DMS114 treated with DMSO at 0.1 percent for 48 hours (cell line): ENCODE results near the gene NGEF.
"Not testable (repeated sequence)": the region's sequence is repeated elsewhere in the genome, so short reads cannot be mapped to it uniquely, and the experiment has no call there.

Experiments used
- DNase-seq: peaks from one replicate; lab custom pipeline; 2025; ENCODE audit not compliant: unreplicated experiment; lab: John Stamatoyannopoulos, UW

NGEF gene

DNA sequence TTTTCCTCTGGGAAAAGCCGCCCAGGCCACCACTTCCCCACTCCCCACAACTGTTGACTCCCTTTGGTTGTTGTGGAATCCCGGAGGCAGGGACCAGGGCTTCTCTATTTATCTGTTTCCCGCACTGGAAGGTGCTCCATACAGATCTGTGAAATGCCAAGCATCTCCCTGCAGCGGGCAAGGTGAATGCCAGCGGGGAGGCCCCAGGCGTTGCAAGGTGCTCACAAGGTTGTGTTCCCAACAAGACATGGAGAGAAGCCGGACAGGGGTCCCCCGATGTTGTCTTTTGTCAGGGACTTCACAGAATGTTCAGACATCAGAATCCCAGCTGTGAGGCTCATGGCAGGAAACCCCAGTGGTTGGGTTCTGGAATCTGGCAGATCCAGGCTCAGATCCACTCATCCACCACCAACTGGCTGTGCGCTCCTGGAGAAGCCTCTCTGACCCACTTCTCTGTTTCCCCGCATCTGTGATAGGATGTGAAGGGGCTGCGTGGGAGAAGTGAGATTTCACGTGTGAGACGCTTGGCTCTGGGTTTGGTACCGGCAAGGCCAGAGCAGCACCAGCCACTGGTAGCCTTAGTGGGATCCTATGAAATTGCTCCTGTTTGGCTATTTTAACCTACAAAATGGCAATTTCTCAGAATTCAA is 10.8 kb upstream of the NGEF start:
- DNase-seq, result no peak

GRCh38 chr2:233023007-233023760 is 10.1 kb upstream of the NGEF start:
- no peak for DNase-seq

GRCh38 chr2:233022561-233022960 is 9.5 kb upstream of the NGEF start:
- DNase-seq, result no peak

DNA sequence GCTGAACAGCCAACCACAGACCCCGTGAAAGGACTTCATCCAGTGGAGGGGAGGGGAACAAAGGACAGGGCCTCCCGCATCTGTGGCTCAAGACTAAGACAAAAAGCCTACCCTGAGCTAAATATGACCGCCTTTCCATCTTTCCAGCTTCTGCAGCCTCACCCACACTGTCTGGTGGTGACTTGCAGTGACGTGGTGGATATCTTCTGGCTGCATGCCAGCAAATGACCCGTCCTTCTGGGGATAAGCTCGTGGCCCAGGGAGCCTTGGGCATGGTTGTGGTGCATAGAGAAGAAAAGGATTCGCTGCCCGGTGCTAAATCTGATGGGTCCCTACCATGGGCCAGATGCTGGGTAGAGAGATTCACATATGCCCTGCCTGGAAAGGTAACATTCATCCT is 8.7 kb upstream of the NGEF start:
- no peak for DNase-seq

DNA sequence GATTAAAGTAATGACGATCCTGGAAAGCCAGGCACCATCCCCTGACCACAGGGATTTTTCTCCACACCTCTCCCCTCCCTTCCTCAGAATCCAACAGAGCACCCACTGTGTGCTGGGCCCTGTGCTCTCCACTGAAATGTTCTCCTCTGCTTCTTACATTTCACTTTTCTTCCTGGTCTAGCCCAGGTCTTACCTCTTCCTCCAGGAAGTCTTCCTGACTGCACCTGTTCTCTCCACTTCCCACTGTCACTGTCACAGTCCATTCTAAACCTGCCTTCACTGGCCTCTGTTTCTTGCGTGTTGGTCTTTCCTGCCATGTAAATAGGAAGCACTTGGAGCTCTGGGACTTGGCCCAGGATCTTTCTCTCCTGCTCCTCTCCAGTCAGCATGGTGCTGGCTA is 7.4 kb upstream of the NGEF start:
- DNase-seq, result no peak

DNA sequence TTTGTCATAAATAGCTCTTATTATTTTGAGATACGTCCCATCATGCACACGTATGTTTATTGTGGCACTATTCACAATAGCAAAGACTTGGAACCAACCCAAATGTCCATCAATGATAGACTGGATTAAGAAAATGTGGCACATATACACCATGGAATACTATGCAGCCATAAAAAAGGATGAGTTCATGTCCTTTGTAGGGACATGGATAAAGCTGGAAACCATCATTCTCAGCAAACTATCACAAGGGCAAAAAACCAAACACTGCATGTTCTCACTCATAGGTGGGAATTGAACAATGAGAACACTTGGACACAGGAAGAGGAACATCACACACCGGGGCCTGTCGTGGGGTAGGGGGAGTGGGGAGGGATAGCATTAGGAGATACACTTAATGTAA is 6.6 kb upstream of the NGEF start:
- not testable (repeated sequence) for DNase-seq

- DNase-seq, result no peak
Observed at GRCh38 chr2:233017947-233018346, 4.9 kb upstream of the NGEF start.

- no peak for DNase-seq
Observed at GRCh38 chr2:233015019-233015645, 2.1 kb upstream of the NGEF start.

GRCh38 chr2:233013650-233014049 is 594 bp upstream of the NGEF start:
- no peak for DNase-seq

- no peak for DNase-seq
Observed at GRCh38 chr2:233012301-233012971, 620 bp downstream of the NGEF start.

GRCh38 chr2:233011702-233012131 is 1.3 kb downstream of the NGEF start:
- no peak for DNase-seq

DNA sequence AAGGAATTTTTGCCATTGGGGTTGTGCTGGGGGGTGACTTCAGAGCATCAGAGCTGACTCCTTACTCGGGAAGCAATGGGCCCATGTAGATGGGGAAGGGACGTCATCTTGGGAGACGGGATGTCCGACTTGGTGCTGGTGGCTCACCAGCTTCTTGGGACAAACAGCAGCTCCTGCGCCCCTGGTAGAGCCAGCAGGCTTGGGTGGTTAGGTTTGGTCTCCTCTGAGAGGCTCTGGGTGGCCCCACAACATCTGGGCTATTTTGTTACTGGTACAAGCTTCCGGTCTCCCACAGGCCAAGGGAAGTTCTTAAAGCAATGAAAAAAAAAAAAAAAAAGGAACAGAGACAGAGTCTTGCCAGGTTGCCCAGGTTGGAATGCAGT is 1.8 kb downstream of the NGEF start:
- no peak for DNase-seq

DNA sequence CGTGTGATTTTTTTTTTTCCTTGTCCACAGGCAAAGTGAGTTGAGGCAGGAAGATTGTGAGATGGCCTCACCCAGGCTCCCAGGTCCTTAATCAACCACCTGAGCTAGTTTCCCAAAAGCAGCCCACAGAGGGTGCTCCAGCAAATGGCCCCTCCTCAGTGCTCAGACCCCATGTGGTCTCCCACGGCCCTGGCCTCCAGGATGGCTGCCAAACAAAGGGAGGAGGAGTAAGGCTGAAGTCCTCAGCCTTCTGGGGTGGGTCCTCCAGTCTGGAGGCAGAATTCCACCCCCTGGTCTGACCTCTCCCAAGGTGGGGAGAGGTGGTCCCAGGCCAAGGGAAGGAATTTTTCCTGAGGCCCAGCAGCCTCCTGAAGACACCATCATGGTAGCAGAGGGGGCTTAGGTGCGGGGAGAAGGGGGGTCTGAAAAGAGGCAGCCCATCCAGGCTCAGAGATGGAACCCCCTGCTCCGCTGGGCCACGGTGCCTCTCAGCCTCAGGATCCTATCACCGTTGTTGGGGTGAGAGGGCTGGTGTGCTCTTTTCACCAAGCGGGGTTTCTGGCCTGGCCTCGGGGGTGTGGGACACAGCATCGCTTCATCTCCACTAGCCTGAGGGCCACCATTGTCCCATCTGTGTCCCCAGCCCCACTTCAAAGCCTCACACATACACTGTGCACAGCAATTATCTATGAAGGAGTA is 2.3 kb downstream of the NGEF start:
- no peak for DNase-seq

DNA sequence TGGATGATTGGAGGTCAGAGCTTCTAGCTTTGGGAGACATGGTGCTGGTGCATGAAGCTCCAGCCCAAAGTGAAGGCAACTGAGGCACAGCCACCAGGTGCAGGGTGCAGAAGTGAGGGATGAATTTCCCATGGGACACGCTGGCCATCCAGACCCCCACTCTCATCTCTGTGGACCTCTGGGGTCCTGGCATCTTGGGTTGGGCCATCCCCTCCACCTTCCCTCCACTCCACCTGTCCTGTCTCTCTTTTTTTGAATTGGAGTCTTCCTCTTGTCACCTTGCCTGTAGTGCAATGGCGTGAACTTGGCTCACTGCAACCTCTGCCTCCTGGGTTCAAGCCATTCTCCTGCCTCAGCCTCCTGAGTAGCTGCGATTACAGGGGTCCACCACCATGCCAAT is 3.4 kb downstream of the NGEF start:
- DNase-seq, result no peak

GRCh38 chr2:233007739-233008138 is 5.3 kb downstream of the NGEF start:
- no peak for DNase-seq

GRCh38 chr2:233007270-233007669 is 5.8 kb downstream of the NGEF start:
- DNase-seq, result no peak

DNA sequence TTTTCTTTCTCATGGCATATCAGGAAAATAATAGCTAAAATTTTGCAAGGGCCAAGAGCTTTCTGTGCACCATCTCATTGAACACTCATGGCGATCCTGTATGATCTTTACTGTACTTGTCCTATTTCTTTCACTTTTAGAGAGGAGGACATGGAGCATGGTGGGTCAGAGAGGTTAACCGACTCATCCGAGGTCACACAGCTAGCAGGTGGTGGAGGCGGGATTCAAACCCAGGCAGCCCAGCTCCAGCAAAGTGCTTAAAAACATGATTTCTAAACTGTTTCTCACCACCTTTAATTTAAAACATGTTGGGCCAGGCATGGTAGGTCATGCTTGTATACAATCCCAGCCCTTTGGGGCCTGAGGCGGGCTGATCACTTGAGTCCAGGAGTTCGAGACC is 6.4 kb downstream of the NGEF start:
- no peak for DNase-seq

GRCh38 chr2:233005096-233005495 is 8.0 kb downstream of the NGEF start:
- no peak for DNase-seq

DNA sequence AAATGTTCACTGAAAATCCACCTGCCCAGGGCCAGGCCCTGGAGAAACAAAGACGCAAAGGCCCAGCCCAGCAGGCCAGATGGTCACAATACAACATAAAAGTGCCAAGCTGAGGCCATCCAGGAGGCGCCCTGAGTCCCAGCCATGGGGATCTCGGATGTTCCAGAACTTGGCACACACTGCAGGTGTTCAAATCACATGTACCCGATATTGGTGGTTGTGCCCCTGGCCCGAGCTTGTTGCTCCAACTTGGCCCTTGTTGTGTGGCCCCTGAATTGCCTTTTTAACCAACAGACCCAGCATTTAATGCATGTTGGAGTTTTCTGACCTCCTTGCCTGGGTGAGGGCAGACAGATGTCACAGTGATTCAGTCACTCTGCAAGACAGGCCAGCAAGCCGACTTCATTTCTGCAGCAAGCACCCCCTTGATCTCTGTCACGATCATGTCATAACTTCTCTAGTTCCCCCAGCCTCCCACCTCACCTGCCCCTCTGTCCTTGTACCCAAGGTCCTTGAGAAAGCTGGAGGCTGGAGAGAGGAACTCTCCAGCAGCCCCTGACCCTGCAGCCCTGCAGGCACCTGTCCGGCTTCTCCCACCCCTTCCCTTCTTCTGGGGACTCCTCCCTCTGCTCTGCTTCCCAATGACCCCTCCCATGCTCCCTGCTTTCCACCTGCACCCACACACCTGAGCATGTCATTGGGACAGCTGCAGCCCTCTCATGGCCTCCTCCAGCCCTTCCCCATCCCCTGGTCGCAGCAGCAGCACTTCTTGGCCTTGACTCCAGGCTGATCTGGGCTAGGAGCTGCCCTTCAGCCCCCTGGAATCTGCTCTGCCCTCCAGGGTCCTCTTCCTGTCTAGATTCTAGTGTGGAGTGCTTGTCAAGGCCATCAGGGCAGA is 9.1 kb downstream of the NGEF start:
- DNase-seq, result no peak
